ENCODE data around the gene PLEKHM1. TPM values are rescaled to one million over a fixed set of nuclear protein-coding genes. Genes with fewer than 3 reads are reported as not detected.
"Not testable (repeated sequence)": the region's sequence is repeated elsewhere in the genome, so short reads cannot be mapped to it uniquely, and the experiment has no call there.

The PLEKHM1 gene
- total RNA-seq, 1 experiment from 2014 or later: 31.3 TPM

- DNase-seq (ENCODE audit: low read depth): peak; percentile 79
Observed at GRCh38 chr17:45461524-45462327, 28.8 kb downstream of the PLEKHM1 start.

- not testable (repeated sequence) for DNase-seq (ENCODE audit: low read depth)
Observed at GRCh38 chr17:45460422-45460821, 30.1 kb downstream of the PLEKHM1 start.

- DNase-seq (ENCODE audit: low read depth): not testable (repeated sequence)
Observed at GRCh38 chr17:45454341-45454740, 36.2 kb downstream of the PLEKHM1 start.

GRCh38 chr17:45453731-45454130 lies 36.8 kb downstream of the PLEKHM1 start:
- not testable (repeated sequence) for DNase-seq (ENCODE audit: low read depth)

- not testable (repeated sequence) for DNase-seq (ENCODE audit: low read depth)
Observed at GRCh38 chr17:45453225-45453534, 37.3 kb downstream of the PLEKHM1 start.

- DNase-seq (ENCODE audit: low read depth): not testable (repeated sequence)
Observed at GRCh38 chr17:45452329-45453224, 37.9 kb downstream of the PLEKHM1 start.

GRCh38 chr17:45451660-45452059 lies 38.9 kb downstream of the PLEKHM1 start:
- not testable (repeated sequence) for DNase-seq (ENCODE audit: low read depth)

GRCh38 chr17:45451131-45451530 lies 39.4 kb downstream of the PLEKHM1 start:
- DNase-seq (ENCODE audit: low read depth): no peak

GRCh38 chr17:45449708-45450329 lies 40.7 kb downstream of the PLEKHM1 start:
- DNase-seq (ENCODE audit: low read depth): not testable (repeated sequence)

- not testable (repeated sequence) for DNase-seq (ENCODE audit: low read depth)
Observed at GRCh38 chr17:45449260-45449659, 41.3 kb downstream of the PLEKHM1 start.

- DNase-seq (ENCODE audit: low read depth): not testable (repeated sequence)
Observed at GRCh38 chr17:45448483-45448882, 42.0 kb downstream of the PLEKHM1 start.

GRCh38 chr17:45448066-45448465 lies 42.5 kb downstream of the PLEKHM1 start:
- DNase-seq (ENCODE audit: low read depth): not testable (repeated sequence)

- DNase-seq (ENCODE audit: low read depth): not testable (repeated sequence)
Observed at GRCh38 chr17:45447650-45448049, 42.9 kb downstream of the PLEKHM1 start.

GRCh38 chr17:45446872-45447625 lies 43.5 kb downstream of the PLEKHM1 start:
- DNase-seq (ENCODE audit: low read depth): not testable (repeated sequence)

GRCh38 chr17:45445901-45446743 lies 44.4 kb downstream of the PLEKHM1 start:
- peak; percentile 71 for DNase-seq (ENCODE audit: low read depth)

GRCh38 chr17:45444856-45445820 lies 45.4 kb downstream of the PLEKHM1 start:
- not testable (repeated sequence) for DNase-seq (ENCODE audit: low read depth)

GRCh38 chr17:45444301-45444700 lies 46.2 kb downstream of the PLEKHM1 start:
- not testable (repeated sequence) for DNase-seq (ENCODE audit: low read depth)

GRCh38 chr17:45443371-45444260 lies 46.9 kb downstream of the PLEKHM1 start:
- not testable (repeated sequence) for DNase-seq (ENCODE audit: low read depth)

Measured in M059J (cell line).